Liver (tissue), 3 donors: ENCODE results near the gene TAF3.

ENCODE experiments used
- CTCF ChIP-seq: fragments of 150-350 bp; IDR thresholded peaks from 2 replicates; pipeline ENCODE4 v1.5.1; 2017; ENCODE audit warnings: improper control_type of control experiment, low read depth, low read length; ENCODE audit not compliant: missing input control
- EGR1 ChIP-seq, 2 donors: IDR thresholded peaks; 2 replicates each; pipeline ENCODE4 v1.6.1; 2016 to 2018; ENCODE audit warnings: antibody characterized with exemption in 2 of 2, low read depth in 2 of 2
- FOXA1 ChIP-seq: IDR thresholded peaks from 2 replicates; pipeline ENCODE4 v1.6.1; 2016; ENCODE audit warnings: antibody characterized with exemption
- GABPA ChIP-seq, 2 donors: IDR thresholded peaks in 1 of 2; conservative IDR thresholded peaks in 1 of 2; 2 replicates each; pipeline ENCODE4 v1.6.1; 2016; ENCODE audit warnings: antibody characterized with exemption in 2 of 2, mild to moderate bottlenecking in 1 of 2, moderate library complexity in 1 of 2
- SP1 ChIP-seq: IDR thresholded peaks from 2 replicates; pipeline ENCODE4 v1.6.1; 2018; ENCODE audit warnings: antibody characterized with exemption, mild to moderate bottlenecking
- TAF1 ChIP-seq: conservative IDR thresholded peaks from 2 replicates; pipeline ENCODE4 v1.6.1; 2016; ENCODE audit warnings: antibody characterized with exemption, mild to moderate bottlenecking
- YY1 ChIP-seq: IDR thresholded peaks from 2 replicates; pipeline ENCODE4 v1.6.1; 2016; ENCODE audit warnings: antibody characterized with exemption, mild to moderate bottlenecking
- ZBTB33 ChIP-seq: IDR thresholded peaks from 2 replicates; pipeline ENCODE4 v1.6.1; 2016; ENCODE audit warnings: antibody characterized with exemption
- donor health status: healthy.
- donor health status: healthy.

- TF ChIP-seq CTCF (no peak), ZBTB33 (no peak), GABPA (IDR thresholded peaks at IDR 0.05 in 1 of 2, conservative IDR thresholded peaks at IDR 0.05 in 1 of 2) (no peak), YY1 (no peak), EGR1 (IDR thresholded peaks at IDR 0.05; ENCODE audit: low read depth in 2 of 2) (no peak), SP1 (no peak), TAF1 (no peak), FOXA1 (no peak)
Measured at GRCh38 chr10:7876541-7877127, 58.3 kb downstream of the TAF3 start.
